HepG2 (cell line): ENCODE data around the gene RASSF4. TPM values are rescaled to one million over a fixed set of nuclear protein-coding genes. Genes with fewer than 3 reads are reported as not detected.

ENCODE experiments used
- CREB1 ChIP-seq, 2 experiments: fragments of 450-650 bp in 1 of 2; IDR thresholded peaks; 2 replicates each; pipeline ENCODE4 v1.6.1; 2016 to 2017; ENCODE audit warnings: control low read depth in 1 of 2, mild to moderate bottlenecking in 1 of 2, missing compliant biosample characterization in 1 of 2, missing genetic modification characterization in 1 of 2
- DNMT3B ChIP-seq: conservative IDR thresholded peaks from 2 replicates; pipeline ENCODE4 v1.6.1; 2016; ENCODE audit warnings: missing biosample characterization, control low read depth
- GABPB1 ChIP-seq: IDR thresholded peaks from 2 replicates; pipeline ENCODE4 v1.6.1; 2016; ENCODE audit warnings: mild to moderate bottlenecking, missing genetic modification reagents, moderate library complexity, missing compliant biosample characterization
- PHB2 ChIP-seq: fragments of 450-650 bp; IDR thresholded peaks from 2 replicates; pipeline ENCODE4 v1.6.1; 2018; ENCODE audit not compliant: partially characterized antibody
- ZNF207 ChIP-seq: fragments of 450-650 bp; IDR thresholded peaks from 2 replicates; pipeline ENCODE4 v1.6.1; 2016; ENCODE audit warnings: antibody characterized with exemption, borderline replicate concordance
- polyA plus RNA-seq, 8 experiments: library from polyadenylated mRNA; depleted of rRNA in 3 of 8; stranded (reverse) in 7 of 8; unstranded in 1 of 8; fragments of >200 nt; fragmentation: Illumina TruSeq in 4 of 8; extraction: Trizol in 4 of 8; gene quantifications; 2 replicates each; pipeline versions ENCODE4 v1.2.1 to v1.2.3, GENCODE V29; 2011 to 2016; ENCODE audit warnings: low read depth in 4 of 8, missing spikeins in 1 of 8, mixed read lengths in 1 of 8; ENCODE audit not compliant: insufficient read depth in 1 of 8
- total RNA-seq, 5 experiments: library from RNA; depleted of rRNA; stranded (reverse); fragments of >200 nt; fragmentation: Illumina TruSeq; extraction: Trizol; gene quantifications; 2 replicates each; pipeline ENCODE4 v1.2.3, GENCODE V29; 2016; ENCODE audit warnings: low read depth in 1 of 5
- TF ChIP-seq, protein P1 (sequence below): sonication (generic); formaldehyde crosslinking; IDR thresholded peaks from 2 replicates; pipeline ENCODE4 v1.4.0; 2020; ENCODE audit warnings: mild to moderate bottlenecking, missing genetic modification reagents, borderline replicate concordance
- TF ChIP-seq, protein P2 (sequence below): sonication (generic); formaldehyde crosslinking; IDR thresholded peaks from 2 replicates; pipeline ENCODE4 v1.8.0; 2022; ENCODE audit warnings: mild to moderate bottlenecking, missing genetic modification reagents
- TF ChIP-seq, protein P3 (sequence below): sonication (generic); formaldehyde crosslinking; IDR thresholded peaks from 2 replicates; pipeline ENCODE4 v1.5.0; 2020; ENCODE audit warnings: missing genetic modification reagents
- TF ChIP-seq, protein P4 (sequence below): sonication (generic); formaldehyde crosslinking; IDR thresholded peaks from 2 replicates; pipeline ENCODE4 v1.5.0; 2020; ENCODE audit warnings: mild to moderate bottlenecking, missing genetic modification reagents, borderline replicate concordance

The RASSF4 gene
- total and polyA plus RNA-seq, 2 of the 13 experiments (the other 11 are each of a cell fraction or from before 2014, with no cell fraction given): 34.0 to 51.7 TPM

DNA sequence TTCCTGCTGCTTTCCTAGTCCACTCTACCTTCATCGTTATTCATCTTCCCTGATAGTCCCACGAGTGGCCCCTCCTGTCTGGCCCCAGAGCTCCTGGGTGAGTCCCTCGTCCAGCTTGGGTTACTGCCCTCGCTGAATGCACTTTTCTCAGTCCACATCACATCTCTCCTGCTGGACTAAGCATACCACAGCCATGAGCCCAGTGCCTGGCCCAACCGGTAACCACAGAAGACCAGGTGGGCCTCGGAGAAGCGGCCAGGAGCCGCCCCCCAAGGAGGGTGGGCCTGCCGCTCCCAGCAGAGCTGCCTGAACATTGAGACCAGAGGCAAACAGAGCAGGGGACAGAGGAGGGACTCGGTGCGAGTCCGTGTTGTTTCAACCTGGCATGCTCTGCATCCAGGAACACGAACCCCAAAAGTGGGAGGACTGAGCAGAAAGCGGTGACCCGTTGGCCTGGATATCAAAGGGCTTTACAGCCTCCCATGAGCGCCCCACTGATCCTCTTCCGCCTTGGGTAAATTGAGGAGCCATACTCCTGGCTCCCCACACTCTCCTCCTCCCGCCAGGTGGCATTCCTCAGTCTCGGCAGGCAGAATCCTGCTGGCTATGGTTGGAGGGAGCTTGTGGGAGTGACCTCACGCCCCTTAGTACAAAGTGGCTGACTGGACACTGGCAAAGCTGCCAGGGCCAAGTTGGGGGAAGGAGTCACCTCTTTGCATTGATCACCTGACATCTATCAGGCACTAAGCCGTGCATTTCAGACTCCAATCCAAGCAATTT is 35.2 kb upstream of the RASSF4 start (continued):
- TF ChIP-seq, protein P1, sequence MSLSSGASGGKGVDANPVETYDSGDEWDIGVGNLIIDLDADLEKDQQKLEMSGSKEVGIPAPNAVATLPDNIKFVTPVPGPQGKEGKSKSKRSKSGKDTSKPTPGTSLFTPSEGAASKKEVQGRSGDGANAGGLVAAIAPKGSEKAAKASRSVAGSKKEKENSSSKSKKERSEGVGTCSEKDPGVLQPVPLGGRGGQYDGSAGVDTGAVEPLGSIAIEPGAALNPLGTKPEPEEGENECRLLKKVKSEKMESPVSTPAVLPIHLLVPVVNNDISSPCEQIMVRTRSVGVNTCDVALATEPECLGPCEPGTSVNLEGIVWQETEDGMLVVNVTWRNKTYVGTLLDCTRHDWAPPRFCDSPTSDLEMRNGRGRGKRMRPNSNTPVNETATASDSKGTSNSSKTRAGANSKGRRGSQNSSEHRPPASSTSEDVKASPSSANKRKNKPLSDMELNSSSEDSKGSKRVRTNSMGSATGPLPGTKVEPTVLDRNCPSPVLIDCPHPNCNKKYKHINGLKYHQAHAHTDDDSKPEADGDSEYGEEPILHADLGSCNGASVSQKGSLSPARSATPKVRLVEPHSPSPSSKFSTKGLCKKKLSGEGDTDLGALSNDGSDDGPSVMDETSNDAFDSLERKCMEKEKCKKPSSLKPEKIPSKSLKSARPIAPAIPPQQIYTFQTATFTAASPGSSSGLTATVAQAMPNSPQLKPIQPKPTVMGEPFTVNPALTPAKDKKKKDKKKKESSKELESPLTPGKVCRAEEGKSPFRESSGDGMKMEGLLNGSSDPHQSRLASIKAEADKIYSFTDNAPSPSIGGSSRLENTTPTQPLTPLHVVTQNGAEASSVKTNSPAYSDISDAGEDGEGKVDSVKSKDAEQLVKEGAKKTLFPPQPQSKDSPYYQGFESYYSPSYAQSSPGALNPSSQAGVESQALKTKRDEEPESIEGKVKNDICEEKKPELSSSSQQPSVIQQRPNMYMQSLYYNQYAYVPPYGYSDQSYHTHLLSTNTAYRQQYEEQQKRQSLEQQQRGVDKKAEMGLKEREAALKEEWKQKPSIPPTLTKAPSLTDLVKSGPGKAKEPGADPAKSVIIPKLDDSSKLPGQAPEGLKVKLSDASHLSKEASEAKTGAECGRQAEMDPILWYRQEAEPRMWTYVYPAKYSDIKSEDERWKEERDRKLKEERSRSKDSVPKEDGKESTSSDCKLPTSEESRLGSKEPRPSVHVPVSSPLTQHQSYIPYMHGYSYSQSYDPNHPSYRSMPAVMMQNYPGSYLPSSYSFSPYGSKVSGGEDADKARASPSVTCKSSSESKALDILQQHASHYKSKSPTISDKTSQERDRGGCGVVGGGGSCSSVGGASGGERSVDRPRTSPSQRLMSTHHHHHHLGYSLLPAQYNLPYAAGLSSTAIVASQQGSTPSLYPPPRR: no peak
- TF ChIP-seq DNMT3B (CRISPR knock-in tag) (no peak), GABPB1 (no peak), PHB2 (no peak), CREB1 (IDR thresholded peaks at IDR 0.05) (no peak), CREB1 (CRISPR knock-in tag; IDR thresholded peaks at IDR 0.05) (no peak), ZNF207 (no peak)
- TF ChIP-seq, protein P2, sequence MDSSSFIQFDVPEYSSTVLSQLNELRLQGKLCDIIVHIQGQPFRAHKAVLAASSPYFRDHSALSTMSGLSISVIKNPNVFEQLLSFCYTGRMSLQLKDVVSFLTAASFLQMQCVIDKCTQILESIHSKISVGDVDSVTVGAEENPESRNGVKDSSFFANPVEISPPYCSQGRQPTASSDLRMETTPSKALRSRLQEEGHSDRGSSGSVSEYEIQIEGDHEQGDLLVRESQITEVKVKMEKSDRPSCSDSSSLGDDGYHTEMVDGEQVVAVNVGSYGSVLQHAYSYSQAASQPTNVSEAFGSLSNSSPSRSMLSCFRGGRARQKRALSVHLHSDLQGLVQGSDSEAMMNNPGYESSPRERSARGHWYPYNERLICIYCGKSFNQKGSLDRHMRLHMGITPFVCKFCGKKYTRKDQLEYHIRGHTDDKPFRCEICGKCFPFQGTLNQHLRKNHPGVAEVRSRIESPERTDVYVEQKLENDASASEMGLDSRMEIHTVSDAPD (CRISPR knock-in tag): no peak
- TF ChIP-seq, protein P3, sequence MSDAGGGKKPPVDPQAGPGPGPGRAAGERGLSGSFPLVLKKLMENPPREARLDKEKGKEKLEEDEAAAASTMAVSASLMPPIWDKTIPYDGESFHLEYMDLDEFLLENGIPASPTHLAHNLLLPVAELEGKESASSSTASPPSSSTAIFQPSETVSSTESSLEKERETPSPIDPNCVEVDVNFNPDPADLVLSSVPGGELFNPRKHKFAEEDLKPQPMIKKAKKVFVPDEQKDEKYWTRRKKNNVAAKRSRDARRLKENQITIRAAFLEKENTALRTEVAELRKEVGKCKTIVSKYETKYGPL (CRISPR knock-in tag): no peak
- TF ChIP-seq, protein P4, sequence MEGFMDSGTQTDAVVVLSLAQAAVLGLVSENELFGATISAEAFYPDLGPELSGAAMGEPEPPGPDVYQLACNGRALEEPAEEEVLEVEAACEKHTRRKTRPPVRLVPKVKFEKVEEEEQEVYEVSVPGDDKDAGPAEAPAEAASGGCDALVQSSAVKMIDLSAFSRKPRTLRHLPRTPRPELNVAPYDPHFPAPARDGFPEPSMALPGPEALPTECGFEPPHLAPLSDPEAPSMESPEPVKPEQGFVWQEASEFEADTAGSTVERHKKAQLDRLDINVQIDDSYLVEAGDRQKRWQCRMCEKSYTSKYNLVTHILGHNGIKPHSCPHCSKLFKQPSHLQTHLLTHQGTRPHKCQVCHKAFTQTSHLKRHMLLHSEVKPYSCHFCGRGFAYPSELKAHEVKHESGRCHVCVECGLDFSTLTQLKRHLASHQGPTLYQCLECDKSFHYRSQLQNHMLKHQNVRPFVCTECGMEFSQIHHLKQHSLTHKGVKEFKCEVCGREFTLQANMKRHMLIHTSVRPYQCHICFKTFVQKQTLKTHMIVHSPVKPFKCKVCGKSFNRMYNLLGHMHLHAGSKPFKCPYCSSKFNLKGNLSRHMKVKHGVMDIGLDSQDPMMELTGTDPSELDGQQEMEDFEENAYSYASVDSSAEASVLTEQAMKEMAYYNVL: no peak
